ENCODE data around the gene USH2A.

- TF ChIP-seq CTCF (IDR thresholded peaks at IDR 0.05) (no peak), POLR2A (IDR thresholded peaks at IDR 0.05) (no peak)
These were observed 615.3 kb downstream of the USH2A start for GRCh38 chr1:215807911-215808436.
